Thoracic aorta (tissue), 2 donors: Measurements from ENCODE around the gene ELAPOR2. TPM values are rescaled to one million over a fixed set of nuclear protein-coding genes. Genes with fewer than 3 reads are reported as not detected.

ENCODE experiments used
- ATAC-seq: fragments of 150-250 bp; one replicate; pipeline ENCODE4 v1.8.0; 2017; ENCODE audit warnings: low read depth; ENCODE audit not compliant: insufficient number of reproducible peaks, low FRiP score
- DNase-seq: peaks from one replicate; pipeline ENCODE4 v3.0.0-alpha.2; 2020; ENCODE audit warnings: low spot score
- H3K27ac ChIP-seq, 2 donors: fragments of 200-600 bp; sonication (generic); 1 replicate in 1 of 2; 2 replicates in 1 of 2; pipeline ENCODE4 v1.5.1; 2016; ENCODE audit warnings: mild to moderate bottlenecking in 2 of 2, moderate library complexity in 2 of 2
- H3K27me3 ChIP-seq: fragments of 200-600 bp; sonication (generic); replicated peaks from 2 replicates; pipeline ENCODE4 v1.6.0; 2016; ENCODE audit warnings: mild to moderate bottlenecking; ENCODE audit not compliant: insufficient read depth
- H3K36me3 ChIP-seq: fragments of 200-600 bp; sonication (generic); one replicate; pipeline ENCODE4 v1.5.1; 2016
- H3K4me1 ChIP-seq, 2 donors: fragments of 200-600 bp; sonication (generic); 1 replicate in 1 of 2; 2 replicates in 1 of 2; pipeline versions ENCODE4 v1.5.1 to v1.6.0; 2016; ENCODE audit warnings: low read depth in 2 of 2, mild to moderate bottlenecking in 1 of 2; ENCODE audit not compliant: control insufficient read depth in 1 of 2
- H3K4me3 ChIP-seq: fragments of 200-600 bp; sonication (generic); 2 replicates; pipeline ENCODE4 v1.5.1; 2016; ENCODE audit warnings: mild to moderate bottlenecking
- H3K9me3 ChIP-seq: fragments of 200-600 bp; sonication (generic); 2 replicates; pipeline ENCODE4 v1.5.1; 2016
- total RNA-seq, 2 donors: library from RNA; depleted of rRNA; stranded (reverse); fragments of >200 nt; gene quantifications; one replicate each; pipeline versions ENCODE4 v1.1.0 to v1.2.3, GENCODE V29; 2016
- TF ChIP-seq, protein P1 (sequence below): fragments of 200-600 bp; sonication (generic); IDR thresholded peaks from one replicate; pipeline ENCODE4 v1.5.1; 2019; ENCODE audit warnings: antibody characterized with exemption

ELAPOR2 gene
- total RNA-seq, 2 donors from 2014 or later = 11.2 to 16.9 TPM

- Histone ChIP-seq H3K9me3 (no peaks in the 10 kb centered on the region), H3K27ac (no peak overlapping the region), H3K4me1 (no peaks in the 10 kb centered on the region), H3K36me3 (no peaks in the 10 kb centered on the region), H3K4me3 (no peak overlapping the region), H3K27me3 (no peaks in the 10 kb centered on the region)
- TF ChIP-seq, protein P1, sequence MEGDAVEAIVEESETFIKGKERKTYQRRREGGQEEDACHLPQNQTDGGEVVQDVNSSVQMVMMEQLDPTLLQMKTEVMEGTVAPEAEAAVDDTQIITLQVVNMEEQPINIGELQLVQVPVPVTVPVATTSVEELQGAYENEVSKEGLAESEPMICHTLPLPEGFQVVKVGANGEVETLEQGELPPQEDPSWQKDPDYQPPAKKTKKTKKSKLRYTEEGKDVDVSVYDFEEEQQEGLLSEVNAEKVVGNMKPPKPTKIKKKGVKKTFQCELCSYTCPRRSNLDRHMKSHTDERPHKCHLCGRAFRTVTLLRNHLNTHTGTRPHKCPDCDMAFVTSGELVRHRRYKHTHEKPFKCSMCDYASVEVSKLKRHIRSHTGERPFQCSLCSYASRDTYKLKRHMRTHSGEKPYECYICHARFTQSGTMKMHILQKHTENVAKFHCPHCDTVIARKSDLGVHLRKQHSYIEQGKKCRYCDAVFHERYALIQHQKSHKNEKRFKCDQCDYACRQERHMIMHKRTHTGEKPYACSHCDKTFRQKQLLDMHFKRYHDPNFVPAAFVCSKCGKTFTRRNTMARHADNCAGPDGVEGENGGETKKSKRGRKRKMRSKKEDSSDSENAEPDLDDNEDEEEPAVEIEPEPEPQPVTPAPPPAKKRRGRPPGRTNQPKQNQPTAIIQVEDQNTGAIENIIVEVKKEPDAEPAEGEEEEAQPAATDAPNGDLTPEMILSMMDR = no peak
- no peak for ATAC-seq
- DNase-seq = no peak
Observed at GRCh38 chr7:87027900-87028299, 31.6 kb downstream of the ELAPOR2 start.

- TF ChIP-seq, protein P1 = no peak
- ATAC-seq (no peak), DNase-seq (no peak)
- no peaks in the 10 kb centered on the region for H3K4me1 ChIP-seq
- H3K4me3 ChIP-seq = no peak overlapping the region
- H3K27me3 ChIP-seq = no peaks in the 10 kb centered on the region
- H3K27ac ChIP-seq = no peak overlapping the region
- H3K36me3 ChIP-seq = no peaks in the 10 kb centered on the region
- no peaks in the 10 kb centered on the region for H3K9me3 ChIP-seq
Observed at GRCh38 chr7:87021285-87021684, 38.2 kb downstream of the ELAPOR2 start.

GRCh38 chr7:87016606-87017005 is 42.8 kb downstream of the ELAPOR2 start:
- ATAC-seq = no peak

DNA sequence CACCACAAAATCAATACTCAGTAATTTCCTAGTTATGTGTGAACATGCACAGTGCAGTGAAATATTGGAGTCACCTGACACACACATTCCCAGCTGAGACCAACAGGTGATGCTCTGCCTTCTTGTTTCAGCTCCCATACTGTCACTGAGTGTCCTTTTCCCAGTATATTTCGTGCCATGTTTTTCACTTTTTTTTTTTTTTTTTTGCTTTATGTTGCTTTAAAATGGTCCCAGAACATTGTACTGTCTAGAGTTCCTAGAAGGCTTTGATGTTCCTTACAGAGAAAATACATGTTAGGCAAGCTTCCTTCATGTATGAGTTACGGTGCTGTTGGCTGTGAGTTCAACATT is 45.6 kb downstream of the ELAPOR2 start:
- Histone ChIP-seq H3K4me1 (no peaks in the 10 kb centered on the region), H3K4me3 (no peak overlapping the region), H3K27ac (no peak overlapping the region), H3K36me3 (no peaks in the 10 kb centered on the region), H3K27me3 (no peaks in the 10 kb centered on the region), H3K9me3 (no peaks in the 10 kb centered on the region)
- no peak for DNase-seq
- TF ChIP-seq, protein P1 = no peak
- ATAC-seq = no peak

More at GRCh38 chr7:87016606-87017005, 42.8 kb downstream of the ELAPOR2 start:
- Histone ChIP-seq H3K9me3 (no peaks in the 10 kb centered on the region), H3K36me3 (no peaks in the 10 kb centered on the region), H3K4me1 (no peaks in the 10 kb centered on the region), H3K4me3 (no peak overlapping the region), H3K27me3 (no peaks in the 10 kb centered on the region), H3K27ac (no peak overlapping the region)
- no peak for DNase-seq
- TF ChIP-seq, protein P1 = no peak

DNA sequence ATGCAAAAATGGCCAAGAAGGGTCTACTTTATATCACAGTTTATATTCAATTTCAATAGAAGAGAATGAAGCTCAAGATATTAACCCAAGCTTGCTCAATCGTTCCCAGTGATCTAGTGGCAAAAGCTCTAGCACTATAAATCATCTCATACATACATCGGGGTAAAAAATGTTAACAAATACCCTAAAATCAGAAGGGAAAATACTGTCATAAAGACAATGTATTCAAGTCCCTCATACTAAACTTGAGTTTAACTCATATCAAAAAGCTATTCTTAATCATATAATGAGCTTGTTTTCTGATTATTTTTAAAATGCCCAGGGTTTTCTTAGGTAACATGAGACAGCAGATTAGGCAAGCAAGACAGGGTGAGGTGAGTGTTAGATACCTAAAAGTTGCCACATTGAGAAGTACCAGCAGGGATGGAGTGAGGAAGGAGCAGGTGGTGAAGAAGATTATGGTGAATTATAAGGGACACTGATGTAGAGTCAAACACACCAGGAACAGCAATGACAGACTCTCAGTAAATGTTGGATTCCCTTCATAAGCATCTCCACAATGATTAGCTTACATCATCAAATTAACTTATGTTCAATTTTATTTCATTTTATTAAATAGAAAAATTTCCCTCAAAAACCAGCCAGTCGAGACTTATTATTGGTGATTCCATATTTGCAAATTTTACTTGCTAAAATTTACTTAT is 46.2 kb downstream of the ELAPOR2 start:
- Histone ChIP-seq H3K36me3 (no peaks in the 10 kb centered on the region), H3K27me3 (no peaks in the 10 kb centered on the region), H3K9me3 (no peaks in the 10 kb centered on the region), H3K27ac (no peak overlapping the region), H3K4me3 (no peak overlapping the region), H3K4me1 (no peaks in the 10 kb centered on the region)
- DNase-seq = no peak
- TF ChIP-seq, protein P1 = no peak
- no peak for ATAC-seq

Other genes with a start within 250 kb of the ELAPOR2 start
- gene DMTF1, start 92.8 kb upstream of the ELAPOR2 start, total RNA-seq = 100 to 1,000 TPM; 108 to 172 TPM
- gene TMEM243, start 160.1 kb upstream of the ELAPOR2 start, total RNA-seq = 10 to 100 TPM; 30.6 to 31.3 TPM